DMS153 (cell line): Measurements from ENCODE around the gene CREBZF.

Experiments
- DNase-seq: peaks from one replicate; lab custom pipeline; 2025; lab: John Stamatoyannopoulos, UW

CREBZF gene

GRCh38 chr11:85664615-85665481 is at the start of gene CREBZF:
CREBZF (minus strand) TSS chr11:85665129; CDS start chr11:85664875, 254 bp downstream.
- DNase-seq: peak; percentile 90

- DNase-seq: no peak
Measured at GRCh38 chr11:85712953-85713352, 48.0 kb upstream of the CREBZF start.

GRCh38 chr11:85710917-85711316 is 46.0 kb upstream of the CREBZF start:
- DNase-seq: no peak

GRCh38 chr11:85709941-85710702 is 45.2 kb upstream of the CREBZF start:
- DNase-seq: no peak

GRCh38 chr11:85705800-85706199 is 40.9 kb upstream of the CREBZF start:
- no peak for DNase-seq

GRCh38 chr11:85704967-85705366 is 40.0 kb upstream of the CREBZF start:
- no peak for DNase-seq

GRCh38 chr11:85699957-85700741 is 35.2 kb upstream of the CREBZF start:
- no peak for DNase-seq

- no peak for DNase-seq
Measured at GRCh38 chr11:85698195-85698594, 33.3 kb upstream of the CREBZF start.

GRCh38 chr11:85697747-85698146 is 32.8 kb upstream of the CREBZF start:
- no peak for DNase-seq

- DNase-seq: no peak
Measured at GRCh38 chr11:85695546-85695945, 30.6 kb upstream of the CREBZF start.

GRCh38 chr11:85694385-85694980 is 29.6 kb upstream of the CREBZF start:
- DNase-seq: peak; percentile 3

- peak; percentile 92 for DNase-seq
Measured at GRCh38 chr11:85685820-85686459, 21.0 kb upstream of the CREBZF start, which contains the start of gene CCDC89. CCDC89 (minus strand) TSS chr11:85686195; CDS start chr11:85686130, 65 bp downstream.

GRCh38 chr11:85685125-85685819 is 20.3 kb upstream of the CREBZF start:
- no peak for DNase-seq

GRCh38 chr11:85682330-85683305 is 17.7 kb upstream of the CREBZF start:
- peak; percentile 11 for DNase-seq

GRCh38 chr11:85680897-85681296 is 16.0 kb upstream of the CREBZF start:
- no peak for DNase-seq

GRCh38 chr11:85679576-85679975 is 14.6 kb upstream of the CREBZF start:
- no peak for DNase-seq

GRCh38 chr11:85673393-85673792 is 8.5 kb upstream of the CREBZF start:
- no peak for DNase-seq

GRCh38 chr11:85672105-85672902 is 7.4 kb upstream of the CREBZF start:
- no peak for DNase-seq
